ENCODE data around the gene KIRREL2. TPM values are rescaled to one million over a fixed set of nuclear protein-coding genes. Genes with fewer than 3 reads are reported as not detected.
A peak's percentile ranks its signal among the peaks of the same experiment; 100 is the strongest.

KIRREL2 gene
- total and polyA plus RNA-seq, 11 donors, result 0.77 TPM; not detected in 10

GRCh38 chr19:35895911-35896642, 39.4 kb downstream of the KIRREL2 start:
- Histone ChIP-seq H3K27ac (no peak overlapping the region), H3K36me3 (peaks cover 0 to 72% (median 56%) of the 10 kb centered on the region in 9 donors), H3K4me1 (peaks cover 0 to 27% (median 9%) of the 10 kb centered on the region in 12 donors), H3K4me3 (no peak overlapping the region), H3K27me3 (no peaks in the 10 kb centered on the region), H3K9me3 (no peaks in the 10 kb centered on the region)
- TF ChIP-seq CTCF (IDR thresholded peaks at IDR 0.05), result no peak
- no peak for TF ChIP-seq POLR2A (IDR thresholded peaks at IDR 0.05)
- 91 to 93% (median 92%) methylated on average over 16 to 21 of the region's 21 CpGs for WGBS, 4 donors
- intact Hi-C loops (cut with DNase I), result loop anchor here in 1 of 10 donors (5.0 kb wide), 1 partner anchor 36 kb away; no protein-coding TSS in a partner anchor
- ATAC-seq (no peak), DNase-seq (no peak)

GRCh38 chr19:35896643-35897040, 39.9 kb downstream of the KIRREL2 start:
- Histone ChIP-seq H3K36me3 (peaks cover 0 to 66% (median 52%) of the 10 kb centered on the region in 9 donors), H3K4me1 (peaks cover 0 to 33% (median 10%) of the 10 kb centered on the region in 12 donors), H3K4me3 (no peak overlapping the region), H3K9me3 (no peaks in the 10 kb centered on the region), H3K27ac (no peak overlapping the region), H3K27me3 (no peaks in the 10 kb centered on the region)
- TF ChIP-seq POLR2A (IDR thresholded peaks at IDR 0.05) (no peak), CTCF (IDR thresholded peaks at IDR 0.05) (no peak)
- no peak for DNase-seq
- ATAC-seq, result no peak
- WGBS, 4 donors, result 93 to 96% (median 95%) methylated on average over 10 to 13 of the region's 13 CpGs
- intact Hi-C loops (cut with DNase I), result loop anchor here in 1 of 10 donors (5.0 kb wide), 1 partner anchor 36 kb away; no protein-coding TSS in a partner anchor

GRCh38 chr19:35897706-35898451, 41.2 kb downstream of the KIRREL2 start:
- H3K9me3 ChIP-seq, result no peaks in the 10 kb centered on the region
- WGBS, 4 donors, result 91 to 95% (median 93%) methylated on average over 13 of the region's 13 CpGs
- peaks cover 0 to 55% (median 40%) of the 10 kb centered on the region in 9 donors for H3K36me3 ChIP-seq
- intact Hi-C loops (cut with DNase I), result loop anchor here in 1 of 10 donors (5.0 kb wide), 1 partner anchor 34 kb away; no protein-coding TSS in a partner anchor
- peak overlapping the region in 10 of 12 donors; percentile 56 to 80 (median 68) for H3K4me3 ChIP-seq
- no peak for TF ChIP-seq POLR2A (IDR thresholded peaks at IDR 0.05)
- no peak for TF ChIP-seq CTCF (IDR thresholded peaks at IDR 0.05)
- DNase-seq (no peak), ATAC-seq (no peak)
- no peaks in the 10 kb centered on the region for H3K27me3 ChIP-seq
- peak overlapping the region in 11 of 12 donors; percentile 15 to 89 (median 79) for H3K27ac ChIP-seq
- peaks cover 0 to 43% (median 10%) of the 10 kb centered on the region in 12 donors for H3K4me1 ChIP-seq

- Histone ChIP-seq H3K4me3 (peak overlapping the region; percentile 32 to 80 (median 68)), H3K36me3 (peaks cover 0 to 49% (median 36%) of the 10 kb centered on the region in 9 donors), H3K4me1 (peaks cover 0 to 49% (median 10%) of the 10 kb centered on the region in 12 donors), H3K27me3 (no peaks in the 10 kb centered on the region), H3K27ac (peak overlapping the region; percentile 7 to 89 (median 78)), H3K9me3 (no peaks in the 10 kb centered on the region)
- ATAC-seq (no peak), DNase-seq (no peak)
- no peak for TF ChIP-seq POLR2A (IDR thresholded peaks at IDR 0.05)
- TF ChIP-seq CTCF (IDR thresholded peaks at IDR 0.05), result no peak
- WGBS, 4 donors, result 17 to 25% (median 22%) methylated on average over 12 to 17 of the region's 17 CpGs
- intact Hi-C loops (cut with DNase I), result loop anchor here in 1 of 10 donors (5.0 kb wide), 1 partner anchor 34 kb away; no protein-coding TSS in a partner anchor
These were observed 41.7 kb downstream of the KIRREL2 start for GRCh38 chr19:35898499-35898809.
